IMR-90 (cell line): ENCODE measurements around the gene MRTFA. TPM values are rescaled to one million over a fixed set of nuclear protein-coding genes. Genes with fewer than 3 reads are reported as not detected.
A peak's percentile ranks its signal among the peaks of the same experiment; 100 is the strongest.

Source experiments
- ATAC-seq: fragments of 200-7000 bp; cut with Tn5 transposase; 2 replicates; pipeline ENCODE4 v1.9.1; 2020; ENCODE audit warnings: low read depth, mild to moderate bottlenecking, moderate library complexity
- BruUV-seq: library from RNA; stranded (reverse); fragments of 400-500 nt; replicated peaks from 2 replicates; lab custom pipeline; 2021; lab: Mats Ljungman, UMichigan
- CTCF ChIA-PET: fragments of 300-600 bp; formaldehyde crosslinking; extraction: SDS; loops from one replicate; lab custom pipeline; 2021; ENCODE audit warnings: antibody characterized with exemption; lab: Yijun Ruan, JAX
- POLR2A ChIA-PET: fragments of 300-600 bp; sonication (Branson Sonifier 250); formaldehyde crosslinking; loops from one replicate; lab custom pipeline; 2022; ENCODE audit warnings: antibody characterized with exemption; ENCODE audit not compliant: unreplicated experiment; lab: Charles Lee
- DNase-seq: peaks from one replicate; pipeline ENCODE4 v3.0.0; 2013
- H2AFZ ChIP-seq: replicated peaks from 2 replicates; pipeline ENCODE3; 2013; ENCODE audit warnings: low read length, mild to moderate bottlenecking; ENCODE audit not compliant: poor library complexity
- H2AK5ac ChIP-seq: 2 replicates; pipeline ENCODE4 v1.6.1; 2013; ENCODE audit warnings: low read depth, low read length, inconsistent platforms
- H2AK9ac ChIP-seq: replicated peaks from 2 replicates; pipeline ENCODE3; 2013; ENCODE audit warnings: mild to moderate bottlenecking, low read depth, low read length, moderate library complexity; ENCODE audit not compliant: poor library complexity
- H2BK120ac ChIP-seq: 2 replicates; pipeline ENCODE4 v1.6.1; 2013; ENCODE audit warnings: low read depth, low read length, inconsistent platforms
- H2BK15ac ChIP-seq: 3 replicates; pipeline ENCODE4 v1.6.1; 2013; ENCODE audit warnings: low read depth, low read length, inconsistent platforms
- H2BK20ac ChIP-seq: 2 replicates; pipeline ENCODE4 v1.6.1; 2013; ENCODE audit warnings: low read depth, mild to moderate bottlenecking, inconsistent platforms, low read length, moderate library complexity
- H2BK5ac ChIP-seq: 2 replicates; pipeline ENCODE4 v1.6.1; 2013; ENCODE audit warnings: mild to moderate bottlenecking, low read depth, low read length, inconsistent platforms; ENCODE audit not compliant: poor library complexity, severe bottlenecking
- H3K14ac ChIP-seq: replicated peaks from 2 replicates; pipeline ENCODE4 v1.6.1; 2013; ENCODE audit warnings: low read depth, low read length, inconsistent platforms
- H3K18ac ChIP-seq: 2 replicates; pipeline ENCODE4 v1.6.1; 2013; ENCODE audit warnings: low read depth, low read length, control low read depth
- H3K23ac ChIP-seq: 2 replicates; pipeline ENCODE4 v1.6.1; 2013; ENCODE audit warnings: low read depth, low read length, inconsistent platforms
- H3K27ac ChIP-seq: 2 replicates; pipeline ENCODE4 v1.5.1; 2013; ENCODE audit warnings: mild to moderate bottlenecking, control low read depth, low read length; ENCODE audit not compliant: insufficient read depth
- H3K27me3 ChIP-seq: 2 replicates; pipeline ENCODE4 v1.6.1; 2013; ENCODE audit warnings: low read length; ENCODE audit not compliant: control insufficient read depth, insufficient read depth
- H3K36me3 ChIP-seq: 2 replicates; pipeline ENCODE4 v1.6.1; 2013; ENCODE audit warnings: low read length, mixed read lengths; ENCODE audit not compliant: control insufficient read depth, insufficient read depth
- H3K4ac ChIP-seq: 2 replicates; pipeline ENCODE4 v1.6.1; 2013; ENCODE audit warnings: low read depth, low read length, inconsistent platforms
- H3K4me1 ChIP-seq: 2 replicates; pipeline ENCODE4 v1.6.1; 2013; ENCODE audit warnings: low read length, mixed read lengths; ENCODE audit not compliant: control insufficient read depth, insufficient read depth
- H3K4me2 ChIP-seq: 2 replicates; pipeline ENCODE4 v1.6.1; 2013; ENCODE audit warnings: low read depth, mild to moderate bottlenecking, control low read depth, low read length, moderate library complexity
- H3K4me3 ChIP-seq: 2 replicates; pipeline ENCODE4 v1.5.1; 2013; ENCODE audit warnings: low read depth, mild to moderate bottlenecking, control low read depth, low read length, moderate library complexity; ENCODE audit not compliant: insufficient read depth
- H3K56ac ChIP-seq: 2 replicates; pipeline ENCODE4 v1.6.1; 2013; ENCODE audit warnings: low read length, inconsistent platforms; ENCODE audit not compliant: insufficient read depth; ENCODE audit errors: extremely low read depth
- H3K79me1 ChIP-seq, 2 experiments: 2 replicates each; pipeline ENCODE4 v1.6.1; 2013; ENCODE audit warnings: low read length in 2 of 2, inconsistent platforms in 1 of 2, low read depth in 1 of 2
- H3K9ac ChIP-seq: 2 replicates; pipeline ENCODE4 v1.6.1; 2013; ENCODE audit warnings: low read depth, low read length, control low read depth
- H3K9me1 ChIP-seq: 2 replicates; pipeline ENCODE4 v1.6.1; 2013; ENCODE audit warnings: low read length, inconsistent platforms; ENCODE audit not compliant: insufficient read depth
- H3K9me3 ChIP-seq: 2 replicates; pipeline ENCODE4 v1.6.1; 2013; ENCODE audit warnings: low read length; ENCODE audit not compliant: control insufficient read depth, insufficient read depth
- H4K20me1 ChIP-seq: 2 replicates; pipeline ENCODE4 v1.6.1; 2013; ENCODE audit warnings: low read length, inconsistent platforms; ENCODE audit not compliant: insufficient read depth
- H4K5ac ChIP-seq: 2 replicates; pipeline ENCODE4 v1.6.1; 2013; ENCODE audit warnings: mild to moderate bottlenecking, low read depth, low read length, control low read depth
- H4K8ac ChIP-seq, 2 experiments: 2 replicates each; pipeline ENCODE4 v1.6.1; 2013; ENCODE audit warnings: low read depth in 2 of 2, low read length in 2 of 2, control low read depth in 1 of 2, inconsistent platforms in 1 of 2
- H4K91ac ChIP-seq: 2 replicates; pipeline ENCODE4 v1.6.1; 2013; ENCODE audit warnings: low read depth, low read length, inconsistent platforms; ENCODE audit not compliant: insufficient read depth
- BHLHE40 ChIP-seq: fragments of 150-350 bp; IDR thresholded peaks from 2 replicates; pipeline ENCODE4 v1.6.1; 2016; ENCODE audit warnings: mild to moderate bottlenecking, low read depth, low read length
- CEBPB ChIP-seq: IDR thresholded peaks from 2 replicates; pipeline ENCODE4 v1.6.1; 2012; ENCODE audit warnings: low read depth, low read length, improper control_type of control experiment
- CHD1 ChIP-seq: IDR thresholded peaks from 2 replicates; pipeline ENCODE4 v1.6.1; 2012; ENCODE audit warnings: low read depth, low read length, improper control_type of control experiment
- ELK1 ChIP-seq: fragments of 150-350 bp; IDR thresholded peaks from 2 replicates; pipeline ENCODE4 v1.6.1; 2016; ENCODE audit warnings: low read depth, mild to moderate bottlenecking, low read length, moderate library complexity, borderline replicate concordance
- FOS ChIP-seq: fragments of 150-350 bp; IDR thresholded peaks from 2 replicates; pipeline ENCODE4 v1.6.1; 2016; ENCODE audit warnings: low read depth, low read length
- MAFK ChIP-seq: IDR thresholded peaks from 2 replicates; pipeline ENCODE4 v1.6.1; 2012; ENCODE audit warnings: low read depth, low read length, improper control_type of control experiment
- MAZ ChIP-seq: IDR thresholded peaks from 2 replicates; pipeline ENCODE4 v1.6.1; 2012; ENCODE audit warnings: low read depth, mild to moderate bottlenecking, low read length, improper control_type of control experiment, moderate library complexity, borderline replicate concordance
- MXI1 ChIP-seq: IDR thresholded peaks from 2 replicates; pipeline ENCODE4 v1.6.1; 2012; ENCODE audit warnings: low read depth, mild to moderate bottlenecking, low read length, moderate library complexity, borderline replicate concordance
- NFE2L2 ChIP-seq: fragments of 150-350 bp; IDR thresholded peaks from 2 replicates; pipeline ENCODE4 v1.6.1; 2016; ENCODE audit warnings: low read depth, mild to moderate bottlenecking, low read length
- POLR2A ChIP-seq: IDR thresholded peaks from 2 replicates; pipeline ENCODE4 v1.6.1; 2012; ENCODE audit warnings: mild to moderate bottlenecking, low read depth, low read length
- RAD21 ChIP-seq: IDR thresholded peaks from 2 replicates; pipeline ENCODE4 v1.6.1; 2012; ENCODE audit warnings: low read length, improper control_type of control experiment
- RCOR1 ChIP-seq: IDR thresholded peaks from 2 replicates; pipeline ENCODE4 v1.6.1; 2012; ENCODE audit warnings: mild to moderate bottlenecking, low read length, improper control_type of control experiment; ENCODE audit not compliant: insufficient replicate concordance
- RFX5 ChIP-seq: IDR thresholded peaks from 2 replicates; pipeline ENCODE4 v1.8.0; 2012; ENCODE audit warnings: low read depth, mild to moderate bottlenecking, low read length, moderate library complexity
- SMC3 ChIP-seq: fragments of 150-350 bp; IDR thresholded peaks from 2 replicates; pipeline ENCODE4 v1.6.1; 2016; ENCODE audit warnings: low read depth, mild to moderate bottlenecking, antibody characterized with exemption, low read length, moderate library complexity
- WGBS, 2 experiments: methylation state at CpG; one replicate each; pipeline versions ENCODE4 v1.1.5 to v1.1.7; 2013; ENCODE audit warnings: missing lambda C conversion rate in 2 of 2; ENCODE audit not compliant: insufficient read length in 1 of 2; ENCODE audit errors: extremely low coverage in 2 of 2; 5-methylcytosine and 5-hydroxymethylcytosine counted together
- dilution Hi-C: fragments of 300-500 bp; cut with HindIII; formaldehyde crosslinking; loops from one replicate; pipeline ENCODE4 v1.14.3; 2018; ENCODE audit warnings: low sequenced_read_pairs; ENCODE audit not compliant: unreplicated experiment
- in situ Hi-C: fragments of 300-500 bp; cut with MboI; formaldehyde crosslinking; loops from 3 replicates; pipeline ENCODE4 v1.14.3; 2019; ENCODE audit warnings: low sequenced_read_pairs, inconsistent platforms, mixed read lengths
- intact Hi-C: fragments of 100-400 bp; cut with micrococcal nuclease; formaldehyde crosslinking; loops from 2 replicates; pipeline ENCODE4 v1.10.0; 2022
- polyA plus RNA-seq, 3 experiments: library from polyadenylated mRNA; depleted of rRNA; stranded (reverse); fragments of >200 nt; gene quantifications; 2 replicates each; pipeline ENCODE4 v1.2.3, GENCODE V29; 2012; ENCODE audit warnings: low replicate concordance in 1 of 3
- total RNA-seq: library from RNA; depleted of rRNA; stranded (reverse); fragments of >200 nt; gene quantifications from 2 replicates; pipeline ENCODE4 v1.2.3, GENCODE V29; 2012
- TF ChIP-seq, protein P1 (sequence below): fragments of 150-350 bp; IDR thresholded peaks from 2 replicates; pipeline ENCODE4 v1.6.1; 2017; ENCODE audit warnings: mild to moderate bottlenecking, antibody characterized with exemption, low read length, low read depth
- TF ChIP-seq, protein P2 (sequence below): conservative IDR thresholded peaks from 2 replicates; pipeline ENCODE4 v1.5.1; 2012; ENCODE audit warnings: mild to moderate bottlenecking, low read depth, low read length, improper control_type of control experiment

MRTFA gene
- total and polyA plus RNA-seq, 2 of the 4 experiments (the other 2 are of a cell fraction), result 12.5 to 17.2 TPM

DNA sequence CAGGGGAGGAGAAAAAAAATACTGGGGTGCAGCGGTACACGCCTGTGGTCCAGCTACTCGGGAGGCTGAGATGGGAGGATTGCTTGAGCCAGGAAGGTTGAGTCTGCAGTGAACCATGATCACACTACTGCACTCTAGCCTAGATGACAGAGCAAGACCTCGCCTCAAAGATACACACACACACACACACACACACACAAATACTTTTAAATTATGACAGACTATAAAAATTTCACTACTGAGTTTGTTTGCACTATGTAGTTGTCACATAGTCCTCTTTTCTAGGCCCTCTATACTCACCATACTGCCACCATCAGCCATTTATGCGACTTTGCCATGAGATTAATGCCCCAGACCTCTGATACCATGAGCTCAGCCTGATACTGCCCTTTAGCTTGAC lies 109.6 kb downstream of the MRTFA start:
- no TSS peak for BruUV-seq
- TF ChIP-seq MAFK (no peak), SMC3 (no peak), RFX5 (no peak), FOS (no peak), ELK1 (no peak), POLR2A (no peak), BHLHE40 (no peak), NFE2L2 (no peak), CHD1 (no peak), RAD21 (no peak), MXI1 (no peak), CEBPB (no peak), MAZ (no peak), RCOR1 (no peak)
- TF ChIP-seq, protein P1, sequence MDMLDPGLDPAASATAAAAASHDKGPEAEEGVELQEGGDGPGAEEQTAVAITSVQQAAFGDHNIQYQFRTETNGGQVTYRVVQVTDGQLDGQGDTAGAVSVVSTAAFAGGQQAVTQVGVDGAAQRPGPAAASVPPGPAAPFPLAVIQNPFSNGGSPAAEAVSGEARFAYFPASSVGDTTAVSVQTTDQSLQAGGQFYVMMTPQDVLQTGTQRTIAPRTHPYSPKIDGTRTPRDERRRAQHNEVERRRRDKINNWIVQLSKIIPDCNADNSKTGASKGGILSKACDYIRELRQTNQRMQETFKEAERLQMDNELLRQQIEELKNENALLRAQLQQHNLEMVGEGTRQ, result no peak
- TF ChIP-seq, protein P2, sequence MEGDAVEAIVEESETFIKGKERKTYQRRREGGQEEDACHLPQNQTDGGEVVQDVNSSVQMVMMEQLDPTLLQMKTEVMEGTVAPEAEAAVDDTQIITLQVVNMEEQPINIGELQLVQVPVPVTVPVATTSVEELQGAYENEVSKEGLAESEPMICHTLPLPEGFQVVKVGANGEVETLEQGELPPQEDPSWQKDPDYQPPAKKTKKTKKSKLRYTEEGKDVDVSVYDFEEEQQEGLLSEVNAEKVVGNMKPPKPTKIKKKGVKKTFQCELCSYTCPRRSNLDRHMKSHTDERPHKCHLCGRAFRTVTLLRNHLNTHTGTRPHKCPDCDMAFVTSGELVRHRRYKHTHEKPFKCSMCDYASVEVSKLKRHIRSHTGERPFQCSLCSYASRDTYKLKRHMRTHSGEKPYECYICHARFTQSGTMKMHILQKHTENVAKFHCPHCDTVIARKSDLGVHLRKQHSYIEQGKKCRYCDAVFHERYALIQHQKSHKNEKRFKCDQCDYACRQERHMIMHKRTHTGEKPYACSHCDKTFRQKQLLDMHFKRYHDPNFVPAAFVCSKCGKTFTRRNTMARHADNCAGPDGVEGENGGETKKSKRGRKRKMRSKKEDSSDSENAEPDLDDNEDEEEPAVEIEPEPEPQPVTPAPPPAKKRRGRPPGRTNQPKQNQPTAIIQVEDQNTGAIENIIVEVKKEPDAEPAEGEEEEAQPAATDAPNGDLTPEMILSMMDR, result no peak
- Histone ChIP-seq H3K4ac (peak overlapping the region; percentile 28; the same call in 1 of the 2 replicates), H2BK5ac (peak overlapping the region; percentile 24), H3K27ac (no peak overlapping the region), H3K9me1 (peaks cover 14% of the 10 kb centered on the region), H2BK15ac (no peak overlapping the region; the same call in 2 of the 3 replicates), H3K36me3 (no peaks in the 10 kb centered on the region), H2BK120ac (no peak overlapping the region), H3K27me3 (no peaks in the 10 kb centered on the region), H2AFZ (no peak overlapping the region), H3K23ac (no peak overlapping the region), H3K4me3 (no peak overlapping the region), H3K9ac (no peak overlapping the region), H3K56ac (no peak overlapping the region), H4K20me1 (peaks cover 11% of the 10 kb centered on the region; the same call in 1 of the 2 replicates), H2BK20ac (no peak overlapping the region), H3K9me3 (no peaks in the 10 kb centered on the region), H3K4me2 (no peak overlapping the region), H3K79me1 (peaks cover 36 to 75% of the 10 kb centered on the region in 2 experiments), H4K91ac (no peak overlapping the region), H2AK5ac (0 out of 2 replicates have a peak overlapping the region, but pooled peaks have one; percentile 63), H3K18ac (no peak overlapping the region), H4K8ac (no peak overlapping the region), H4K5ac (no peak overlapping the region), H3K14ac (peak overlapping the region; percentile 61), H2AK9ac (no peak overlapping the region), H3K4me1 (peaks cover 9% of the 10 kb centered on the region; the same call in 1 of the 2 replicates)
- dilution Hi-C loops (no loop called here), in situ Hi-C loops (loop anchor here (5.0 kb wide), 1 partner anchor 115 kb away; no protein-coding TSS in a partner anchor), intact Hi-C loops (no loop called here)
- DNase-seq, result no peak
- ChIA-PET POLR2A (no interaction called here), CTCF (no interaction called here)
- ATAC-seq, result no peak
- WGBS, 2 experiments, result no CpG with 5 or more reads among the region's 5 CpGs
